Ishikawa (cell line): ENCODE data around the gene SNX13.

Source experiments
- CEBPB ChIP-seq: IDR thresholded peaks from 2 replicates; pipeline ENCODE4 v1.6.1; 2012
- CREB1 ChIP-seq: IDR thresholded peaks from 2 replicates; pipeline ENCODE4 v1.6.1; 2012; ENCODE audit warnings: low read depth
- EGR1 ChIP-seq: IDR thresholded peaks from 2 replicates; pipeline ENCODE4 v1.6.1; 2012
- EP300 ChIP-seq: IDR thresholded peaks from 2 replicates; pipeline ENCODE4 v1.6.1; 2012; ENCODE audit warnings: borderline replicate concordance
- FOXM1 ChIP-seq: IDR thresholded peaks from 2 replicates; pipeline ENCODE4 v1.6.1; 2012; ENCODE audit warnings: low read depth, borderline replicate concordance
- MAX ChIP-seq: IDR thresholded peaks from 2 replicates; pipeline ENCODE4 v1.6.1; 2012
- NFIC ChIP-seq: IDR thresholded peaks from 2 replicates; pipeline ENCODE4 v1.6.1; 2012
- RAD21 ChIP-seq: IDR thresholded peaks from 2 replicates; pipeline ENCODE4 v1.6.1; 2012; ENCODE audit warnings: low read depth
- REST ChIP-seq: IDR thresholded peaks from 2 replicates; pipeline ENCODE4 v1.6.1; 2012; ENCODE audit warnings: low read depth, mild to moderate bottlenecking
- TAF1 ChIP-seq: IDR thresholded peaks from 2 replicates; pipeline ENCODE4 v1.6.1; 2012; ENCODE audit warnings: low read depth, mild to moderate bottlenecking
- TCF12 ChIP-seq: IDR thresholded peaks from 2 replicates; pipeline ENCODE4 v1.6.1; 2012; ENCODE audit warnings: low read depth
- TEAD4 ChIP-seq: IDR thresholded peaks from 2 replicates; pipeline ENCODE4 v1.6.1; 2012
- USF1 ChIP-seq: IDR thresholded peaks from 2 replicates; pipeline ENCODE4 v1.6.1; 2012
- YY1 ChIP-seq: IDR thresholded peaks from 2 replicates; pipeline ENCODE4 v1.6.1; 2012; ENCODE audit warnings: low read depth
- ZBTB7A ChIP-seq: IDR thresholded peaks from 2 replicates; pipeline ENCODE4 v1.6.1; 2012; ENCODE audit warnings: low read depth

The SNX13 gene

GRCh38 chr7:17879075-17879661 is 61.1 kb downstream of the SNX13 start:
- TF ChIP-seq CREB1 (no peak), FOXM1 (no peak), CEBPB (no peak), MAX (no peak), RAD21 (no peak), EGR1 (no peak), EP300 (no peak), ZBTB7A (no peak), TAF1 (no peak), USF1 (no peak), REST (no peak), TCF12 (no peak), TEAD4 (no peak), YY1 (no peak), NFIC (no peak)

- TF ChIP-seq RAD21 (no peak), CREB1 (no peak), YY1 (no peak), FOXM1 (no peak), TCF12 (no peak), NFIC (no peak), MAX (no peak)
Observed at GRCh38 chr7:17878627-17879026, 61.7 kb downstream of the SNX13 start.

- TF ChIP-seq NFIC (no peak), ZBTB7A (no peak), USF1 (no peak)
Observed at GRCh38 chr7:17871815-17872533, 68.3 kb downstream of the SNX13 start.

GRCh38 chr7:17870406-17870805 is 69.9 kb downstream of the SNX13 start:
- TF ChIP-seq TCF12 (no peak), USF1 (no peak), CEBPB (no peak), EGR1 (no peak), REST (no peak), RAD21 (no peak), CREB1 (no peak), TEAD4 (no peak), EP300 (no peak), MAX (no peak), NFIC (no peak), TAF1 (no peak), ZBTB7A (no peak), FOXM1 (no peak), YY1 (no peak)

GRCh38 chr7:17863809-17864143 is 76.5 kb downstream of the SNX13 start:
- TF ChIP-seq RAD21 (no peak), EP300 (no peak), CEBPB (no peak), EGR1 (no peak), YY1 (no peak), ZBTB7A (no peak), TCF12 (no peak), MAX (no peak), FOXM1 (no peak), TEAD4 (no peak), USF1 (no peak), NFIC (no peak), REST (no peak), CREB1 (no peak), TAF1 (no peak)
